ENCODE data around the gene PLCXD3.

GRCh38 chr5:41432481-41433253 lies 77.7 kb downstream of the PLCXD3 start:
- TF ChIP-seq POLR2A (IDR thresholded peaks at IDR 0.05), result no peak
- TF ChIP-seq, protein P1, sequence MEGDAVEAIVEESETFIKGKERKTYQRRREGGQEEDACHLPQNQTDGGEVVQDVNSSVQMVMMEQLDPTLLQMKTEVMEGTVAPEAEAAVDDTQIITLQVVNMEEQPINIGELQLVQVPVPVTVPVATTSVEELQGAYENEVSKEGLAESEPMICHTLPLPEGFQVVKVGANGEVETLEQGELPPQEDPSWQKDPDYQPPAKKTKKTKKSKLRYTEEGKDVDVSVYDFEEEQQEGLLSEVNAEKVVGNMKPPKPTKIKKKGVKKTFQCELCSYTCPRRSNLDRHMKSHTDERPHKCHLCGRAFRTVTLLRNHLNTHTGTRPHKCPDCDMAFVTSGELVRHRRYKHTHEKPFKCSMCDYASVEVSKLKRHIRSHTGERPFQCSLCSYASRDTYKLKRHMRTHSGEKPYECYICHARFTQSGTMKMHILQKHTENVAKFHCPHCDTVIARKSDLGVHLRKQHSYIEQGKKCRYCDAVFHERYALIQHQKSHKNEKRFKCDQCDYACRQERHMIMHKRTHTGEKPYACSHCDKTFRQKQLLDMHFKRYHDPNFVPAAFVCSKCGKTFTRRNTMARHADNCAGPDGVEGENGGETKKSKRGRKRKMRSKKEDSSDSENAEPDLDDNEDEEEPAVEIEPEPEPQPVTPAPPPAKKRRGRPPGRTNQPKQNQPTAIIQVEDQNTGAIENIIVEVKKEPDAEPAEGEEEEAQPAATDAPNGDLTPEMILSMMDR (IDR thresholded peaks at IDR 0.05), result no peak
- TF ChIP-seq POLR2AphosphoS5 (IDR thresholded peaks at IDR 0.05; ENCODE audit: insufficient read depth in 1 of 2, low read depth in 1 of 2), result no peak
